K562 (cell line): ENCODE measurements around the gene ARHGDIB. TPM values are rescaled to one million over a fixed set of nuclear protein-coding genes. Genes with fewer than 3 reads are reported as not detected.

ENCODE experiments used
- ATAC-seq: fragments of 200-7000 bp; cut with Tn5 transposase; 3 replicates; pipeline ENCODE4 v1.9.1; 2020; ENCODE audit warnings: moderate library complexity
- BruUV-seq: library from RNA; stranded (reverse); fragments of 400-500 nt; replicated peaks from 2 replicates; lab custom pipeline; 2021; lab: Mats Ljungman, UMichigan
- CTCF ChIA-PET: fragments of 300-600 bp; formaldehyde crosslinking; extraction: SDS; loops from one replicate; lab custom pipeline; 2021; ENCODE audit warnings: low intra/inter-chr PET ratio; lab: Yijun Ruan, JAX
- POLR2A ChIA-PET: fragments of 300-600, 350-650 bp; sonication (Branson Sonifier 250); formaldehyde crosslinking; extraction: SDS; loops from one replicate; lab custom pipeline; 2021; ENCODE audit warnings: antibody characterized with exemption, inconsistent platforms; lab: Yijun Ruan, JAX
- DNase-seq, 4 experiments: peaks; one replicate each; pipeline versions ENCODE4 v3.0.0 to v3.0.0-alpha.2; 2011 to 2018; ENCODE audit warnings: low spot score in 3 of 4, mixed read lengths in 3 of 4; ENCODE audit errors: extremely low read depth in 1 of 4
- FAIRE-seq: peaks from 2 replicates; lab custom pipeline; 2011; peaks lifted over from hg19 to GRCh38; lab: Jason Lieb, UNC
- H2AFZ ChIP-seq: 2 replicates; pipeline ENCODE4 v1.6.0; 2011; ENCODE audit warnings: low read depth, low read length, control low read depth, inconsistent platforms
- H3K27ac ChIP-seq: fragments of 200-600 bp; 3 replicates; pipeline ENCODE4 v1.8.0; 2011; ENCODE audit warnings: low read depth, mild to moderate bottlenecking, control low read depth, inconsistent platforms, low read length, moderate library complexity, mixed read lengths; ENCODE audit errors: extremely low read depth
- H3K27me3 ChIP-seq, 2 experiments: fragments of 300-600 bp in 1 of 2; 2 replicates in 1 of 2; 3 replicates in 1 of 2; pipeline versions ENCODE4 v1.6.0 to v1.8.0; 2011; ENCODE audit warnings: inconsistent platforms in 2 of 2, low read length in 2 of 2, mild to moderate bottlenecking in 1 of 2, mixed read lengths in 1 of 2, moderate library complexity in 1 of 2; ENCODE audit not compliant: control insufficient read depth in 2 of 2, insufficient read depth in 2 of 2
- H3K36me3 ChIP-seq: fragments of 300-600 bp; 3 replicates; pipeline ENCODE4 v1.8.0; 2011; ENCODE audit warnings: mild to moderate bottlenecking, low read length, inconsistent platforms; ENCODE audit not compliant: control insufficient read depth, insufficient read depth
- H3K4me1 ChIP-seq, 2 experiments: fragments of 200-600 bp in 1 of 2; replicated peaks in 1 of 2; 2 replicates in 1 of 2; 3 replicates in 1 of 2; pipeline versions ENCODE4 v1.5.1 to v1.8.0; 2011; ENCODE audit warnings: inconsistent platforms in 2 of 2, low read length in 2 of 2, mild to moderate bottlenecking in 1 of 2, mixed read lengths in 1 of 2, moderate library complexity in 1 of 2; ENCODE audit not compliant: control insufficient read depth in 2 of 2, insufficient read depth in 2 of 2
- H3K4me2 ChIP-seq: 2 replicates; pipeline ENCODE4 v1.6.1; 2011; ENCODE audit warnings: low read length, control low read depth, inconsistent platforms, mixed read lengths; ENCODE audit not compliant: insufficient read depth
- H3K4me3 ChIP-seq: fragments of 200-600 bp; sonication (generic), shearing (Covaris generic); 2 replicates; pipeline ENCODE4 v1.5.1; 2016; ENCODE audit warnings: control low read depth, inconsistent platforms
- H3K79me2 ChIP-seq: fragments of 200-600 bp; 3 replicates; pipeline ENCODE4 v1.8.0; 2011; ENCODE audit warnings: low read length, inconsistent platforms; ENCODE audit not compliant: control insufficient read depth, insufficient read depth
- H3K9ac ChIP-seq, 2 experiments: 2 replicates each; pipeline versions ENCODE4 v1.6.0 to v1.6.1; 2011; ENCODE audit warnings: low read depth in 2 of 2, low read length in 2 of 2, control low read depth in 1 of 2, inconsistent platforms in 1 of 2, mild to moderate bottlenecking in 1 of 2, mixed read lengths in 1 of 2; ENCODE audit not compliant: insufficient read depth in 1 of 2
- H3K9me1 ChIP-seq: one replicate; pipeline ENCODE4 v1.6.0; 2011; ENCODE audit warnings: inconsistent platforms, mild to moderate bottlenecking, low read length, moderate library complexity; ENCODE audit not compliant: control insufficient read depth, insufficient read depth
- H3K9me3 ChIP-seq: replicated peaks from 2 replicates; pipeline ENCODE4 v1.5.1; 2011; ENCODE audit warnings: low read depth, low read length, inconsistent platforms; ENCODE audit not compliant: control insufficient read depth, insufficient read depth
- H4K20me1 ChIP-seq: replicated peaks from 2 replicates; pipeline ENCODE4 v1.6.1; 2011; ENCODE audit warnings: low read length, inconsistent platforms, mixed read lengths; ENCODE audit not compliant: control insufficient read depth, insufficient read depth
- CBFB ChIP-seq: sonication (generic); formaldehyde crosslinking; IDR thresholded peaks from 2 replicates; pipeline ENCODE4 v1.4.0; 2020; ENCODE audit warnings: mild to moderate bottlenecking, missing genetic modification reagents
- CTCF ChIP-seq, 3 experiments: IDR thresholded peaks in 2 of 3; conservative IDR thresholded peaks in 1 of 3; 2 replicates each; pipeline ENCODE4 v1.5.1; 2011 to 2012; ENCODE audit warnings: low read length in 3 of 3, mild to moderate bottlenecking in 3 of 3, control low read depth in 2 of 3, improper control_type of control experiment in 1 of 3, inconsistent platforms in 1 of 3, low read depth in 1 of 3, mixed read lengths in 1 of 3, moderate library complexity in 1 of 3; ENCODE audit not compliant: insufficient read depth in 2 of 3
- PCBP2 ChIP-seq: fragments of 200-400 bp; formaldehyde crosslinking; IDR thresholded peaks from 2 replicates; pipeline ENCODE4 v1.6.1; 2018; ENCODE audit warnings: low read length, low read depth, mild to moderate bottlenecking, moderate library complexity; ENCODE audit not compliant: poor library complexity, severe bottlenecking
- RAD21 ChIP-seq, 2 experiments: fragments of 250-450 bp in 1 of 2; fragments of 450-650 bp in 1 of 2; sonication (Bioruptor Pico) in 1 of 2; formaldehyde crosslinking in 1 of 2; IDR thresholded peaks in 1 of 2; conservative IDR thresholded peaks in 1 of 2; 2 replicates each; pipeline versions ENCODE4 v1.4.0 to v1.8.0; 2020 to 2022; ENCODE audit warnings: mild to moderate bottlenecking in 2 of 2, moderate library complexity in 1 of 2
- ZNF384 ChIP-seq: IDR thresholded peaks from 2 replicates; pipeline ENCODE4 v1.6.1; 2012; ENCODE audit warnings: low read depth, low read length, improper control_type of control experiment
- WGBS: fragments of 100-300 bp; shearing (Covaris generic); methylation state at CpG from one replicate; pipeline ENCODE4 v1.1.6; 2016; ENCODE audit warnings: low coverage, mixed read lengths; ENCODE audit not compliant: insufficient coverage; ENCODE audit errors: missing lambda C conversion rate; 5-methylcytosine and 5-hydroxymethylcytosine counted together
- in situ Hi-C: fragments of 300-500 bp; cut with MboI; formaldehyde crosslinking; loops from 4 replicates; pipeline ENCODE4 v1.15.0; 2018; ENCODE audit warnings: inconsistent platforms, mixed read lengths
- intact Hi-C: fragments of 100-400 bp; cut with micrococcal nuclease; formaldehyde crosslinking; loops from 2 replicates; pipeline ENCODE4 v1.14.2; 2022
- polyA plus RNA-seq, 8 experiments: library from polyadenylated mRNA; depleted of rRNA in 4 of 8; stranded (reverse) in 5 of 8; unstranded in 3 of 8; fragments of >200 nt; fragmentation: Nextera tagmentation in 2 of 8; fragmentation: Illumina TruSeq in 1 of 8; extraction: Ambion mirVana in 2 of 8; extraction: Trizol in 1 of 8; gene quantifications; 2 replicates each; pipeline versions ENCODE4 v1.2.1 to v1.2.3, GENCODE V29; 2011 to 2014; ENCODE audit warnings: inconsistent platforms in 1 of 8, missing spikeins in 1 of 8
- total RNA-seq, 7 experiments: library from RNA; depleted of rRNA in 6 of 7; stranded (reverse); fragments of >200 nt in 6 of 7; fragmentation: Illumina TruSeq in 2 of 7; extraction: Trizol in 2 of 7; gene quantifications; 2 replicates each; pipeline versions ENCODE4 v1.2.1 to v1.2.3, GENCODE V29; 2011 to 2021; ENCODE audit warnings: low replicate concordance in 1 of 7

Gene ARHGDIB
- total and polyA plus RNA-seq, 9 of the 15 experiments (the other 6 are each of a cell fraction or from before 2014, with no cell fraction given), result 9.5 to 204 (median 116) TPM

GRCh38 chr12:14986449-14986848, 25.0 kb upstream of the ARHGDIB start:
- no peaks in the 10 kb centered on the region for H3K36me3 ChIP-seq
- H3K4me1 ChIP-seq, result peaks cover 3% of the 10 kb centered on the region in 2 experiments; a peak in 3 of 5 replicates
- H3K79me2 ChIP-seq, result no peaks in the 10 kb centered on the region
- no TSS peak for BruUV-seq
- ChIA-PET CTCF (interaction anchor here (0.6 kb wide), 1 partner anchor 43 kb away, joined by 3 read pairs; no protein-coding TSS in a partner anchor), POLR2A (interaction anchor here (0.6 kb wide), 1 partner anchor 162 kb away, joined by 3 read pairs; no protein-coding TSS in a partner anchor)
- intact Hi-C loops, result no loop called here
- no peak for DNase-seq
- WGBS, result 0% methylated on average over 4 of the region's 4 CpGs
- FAIRE-seq, result no peak
- no peak overlapping the region for H3K27ac ChIP-seq
- no peak overlapping the region for H3K9ac ChIP-seq
- peaks cover 0 to 6% of the 10 kb centered on the region in 2 experiments; a peak in 1 of 5 replicates for H3K27me3 ChIP-seq
- no peaks in the 10 kb centered on the region for H3K9me3 ChIP-seq
- no peaks in the 10 kb centered on the region for H4K20me1 ChIP-seq
- no peak overlapping the region for H3K4me3 ChIP-seq
- TF ChIP-seq ZNF384 (peak; percentile 71), CBFB (CRISPR knock-in tag) (no peak), PCBP2 (no peak), RAD21 (CRISPR knock-in tag; conservative IDR thresholded peaks at IDR 0.05 in 1 of 2, IDR thresholded peaks at IDR 0.05 in 1 of 2) (peak in 1 of 2 experiments; percentile 30; a peak in 2 of 4 replicates), CTCF (IDR thresholded peaks at IDR 0.05 in 2 of 3, conservative IDR thresholded peaks at IDR 0.05 in 1 of 3; ENCODE audit: insufficient read depth in 2 of 3, low read depth in 1 of 3, low read length in 3 of 3) (peak in 1 of 3 experiments; percentile 31; a peak in 2 of 6 replicates)
- H3K4me2 ChIP-seq, result no peak overlapping the region
- no peak for ATAC-seq
- no peak overlapping the region for H2AFZ ChIP-seq
- H3K9me1 ChIP-seq, result no peaks in the 10 kb centered on the region
- in situ Hi-C loops, result no loop called here
